SU-DHL-6 (cell line): ENCODE results near the gene HLA-B.

ENCODE experiments used
- CTCF ChIP-seq: fragments of 200-600 bp; sonication (generic); IDR thresholded peaks from one replicate; pipeline ENCODE4 v1.5.1; 2017; ENCODE audit warnings: antibody characterized with exemption, mild to moderate bottlenecking, low read length, moderate library complexity; ENCODE audit not compliant: insufficient read depth, poor library complexity, severe bottlenecking
- EZH2phosphoT487 ChIP-seq: fragments of 200-600 bp; sonication (generic), shearing (Covaris generic); conservative IDR thresholded peaks from 2 replicates; pipeline ENCODE4 v1.6.1; 2018; ENCODE audit warnings: mild to moderate bottlenecking, antibody characterized with exemption, low read length, moderate library complexity, mixed read lengths

GRCh38 chr6:31304683-31305082 is 52.3 kb downstream of the HLA-B start:
- TF ChIP-seq CTCF: no peak
- no peak for TF ChIP-seq EZH2phosphoT487
